ENCODE results near the gene TBP. TPM values are rescaled to one million over a fixed set of nuclear protein-coding genes. Genes with fewer than 3 reads are reported as not detected.

The TBP gene
- total RNA-seq, 1 donor from 2014 or later, result 14.7 TPM

DNA sequence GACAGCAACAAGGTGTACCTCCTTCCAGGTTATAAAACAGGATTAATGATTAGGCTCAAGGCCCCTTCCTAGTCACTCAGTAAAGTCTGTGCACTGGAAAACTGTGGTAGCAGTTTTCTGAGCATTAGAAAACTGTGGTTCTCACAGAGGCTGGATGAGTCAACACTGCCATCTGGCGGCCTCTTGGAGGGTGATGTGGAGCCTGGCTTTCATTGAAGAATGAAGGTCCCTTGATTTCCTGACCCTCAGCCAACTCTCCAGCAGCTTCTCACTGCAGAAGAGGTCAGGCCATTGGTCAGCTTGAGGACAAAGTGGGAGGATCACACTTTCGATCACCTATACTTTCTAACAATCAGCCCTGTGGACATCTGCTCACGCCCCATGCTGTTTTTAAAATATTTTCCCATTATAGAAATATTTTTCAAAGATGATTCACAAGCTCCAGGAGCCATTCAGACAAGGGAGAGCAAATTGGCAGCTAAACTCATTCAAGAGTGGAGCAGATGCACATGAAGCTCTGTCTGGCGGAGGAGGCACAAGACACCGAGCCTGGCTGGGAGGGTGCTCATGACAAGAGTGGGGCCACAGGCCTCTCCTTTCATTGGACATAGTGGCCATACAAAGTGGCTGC is 24.2 kb upstream of the TBP start:
- intact Hi-C loops (cut with DNase I), result no loop called here
- Histone ChIP-seq H3K4me1 (no peaks in the 10 kb centered on the region), H3K36me3 (peaks cover 0 to 17% of the 10 kb centered on the region in 2 donors), H3K27ac (no peak overlapping the region), H3K4me3 (no peak overlapping the region), H3K9me3 (no peaks in the 10 kb centered on the region), H3K27me3 (no peaks in the 10 kb centered on the region)
- DNase-seq (ENCODE audit: extremely low spot score in 2 of 2), result no peak
- TF ChIP-seq, protein P1, sequence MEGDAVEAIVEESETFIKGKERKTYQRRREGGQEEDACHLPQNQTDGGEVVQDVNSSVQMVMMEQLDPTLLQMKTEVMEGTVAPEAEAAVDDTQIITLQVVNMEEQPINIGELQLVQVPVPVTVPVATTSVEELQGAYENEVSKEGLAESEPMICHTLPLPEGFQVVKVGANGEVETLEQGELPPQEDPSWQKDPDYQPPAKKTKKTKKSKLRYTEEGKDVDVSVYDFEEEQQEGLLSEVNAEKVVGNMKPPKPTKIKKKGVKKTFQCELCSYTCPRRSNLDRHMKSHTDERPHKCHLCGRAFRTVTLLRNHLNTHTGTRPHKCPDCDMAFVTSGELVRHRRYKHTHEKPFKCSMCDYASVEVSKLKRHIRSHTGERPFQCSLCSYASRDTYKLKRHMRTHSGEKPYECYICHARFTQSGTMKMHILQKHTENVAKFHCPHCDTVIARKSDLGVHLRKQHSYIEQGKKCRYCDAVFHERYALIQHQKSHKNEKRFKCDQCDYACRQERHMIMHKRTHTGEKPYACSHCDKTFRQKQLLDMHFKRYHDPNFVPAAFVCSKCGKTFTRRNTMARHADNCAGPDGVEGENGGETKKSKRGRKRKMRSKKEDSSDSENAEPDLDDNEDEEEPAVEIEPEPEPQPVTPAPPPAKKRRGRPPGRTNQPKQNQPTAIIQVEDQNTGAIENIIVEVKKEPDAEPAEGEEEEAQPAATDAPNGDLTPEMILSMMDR (IDR thresholded peaks at IDR 0.05), result peak; percentile 50 to 69 (median 69)
- no peak for TF ChIP-seq POLR2A (IDR thresholded peaks at IDR 0.05)

DNA sequence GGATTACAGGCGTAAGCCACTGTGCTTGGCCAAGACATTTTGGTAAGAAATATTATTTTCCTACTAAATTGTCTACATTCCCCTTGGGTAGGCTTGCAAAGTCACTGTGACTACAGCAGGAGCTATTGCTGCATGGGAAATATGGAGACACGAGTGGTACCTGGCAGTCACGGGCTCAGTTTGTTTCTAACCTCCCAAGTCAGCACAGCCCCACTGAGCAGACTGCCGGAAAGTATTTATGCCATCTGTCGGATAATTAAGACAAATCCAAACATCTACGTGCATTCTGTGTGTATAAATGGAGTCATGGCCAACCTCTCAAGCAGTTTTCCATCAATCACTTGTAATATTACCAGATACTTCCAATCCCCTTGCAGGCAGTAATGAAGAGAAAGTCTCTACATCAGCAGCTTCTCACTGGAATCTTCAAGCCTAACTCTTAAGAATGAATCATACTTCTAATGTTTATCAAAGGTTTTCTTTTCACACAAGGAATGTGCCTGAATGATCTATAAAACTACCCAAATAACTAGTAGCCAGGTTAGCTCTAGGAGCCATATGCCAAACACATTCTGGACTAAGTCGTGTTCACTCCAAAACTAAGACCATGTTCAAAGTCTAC is 21.2 kb upstream of the TBP start:
- Histone ChIP-seq H3K4me1 (no peaks in the 10 kb centered on the region), H3K27me3 (no peaks in the 10 kb centered on the region), H3K27ac (no peak overlapping the region), H3K4me3 (no peak overlapping the region), H3K36me3 (peaks cover 0 to 46% of the 10 kb centered on the region in 2 donors), H3K9me3 (no peaks in the 10 kb centered on the region)
- no peak for DNase-seq (ENCODE audit: extremely low spot score in 2 of 2)
- TF ChIP-seq, protein P1 (IDR thresholded peaks at IDR 0.05), result no peak
- no peak for TF ChIP-seq POLR2AphosphoS5 (IDR thresholded peaks at IDR 0.05; ENCODE audit: insufficient read depth in 1 of 2, low read depth in 1 of 2)
- no peak for TF ChIP-seq POLR2A (IDR thresholded peaks at IDR 0.05)
- intact Hi-C loops (cut with DNase I), result no loop called here

DNA sequence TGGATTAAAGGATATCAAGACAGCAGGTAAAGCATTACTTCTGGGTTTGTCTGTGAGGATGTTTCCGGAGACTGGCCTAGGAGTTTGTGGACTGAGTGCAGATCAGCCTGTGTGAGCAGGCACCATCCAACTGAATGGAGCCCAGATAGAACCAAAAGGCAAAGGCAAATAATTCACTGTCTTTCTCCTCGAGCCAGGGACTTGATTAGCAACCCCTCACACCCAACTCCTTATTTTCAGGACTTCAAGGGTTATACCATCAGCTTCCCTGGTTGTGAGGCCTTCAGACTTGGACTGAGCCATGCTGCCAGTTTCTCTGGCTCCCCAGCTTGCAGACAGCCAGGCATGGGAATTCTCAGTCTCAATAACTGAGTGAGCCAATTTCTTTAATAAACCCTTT is 20.4 kb upstream of the TBP start:
- no peak overlapping the region for H3K27ac ChIP-seq
- DNase-seq (ENCODE audit: extremely low spot score in 2 of 2), result no peak
- intact Hi-C loops (cut with DNase I), result no loop called here
- H3K9me3 ChIP-seq, result no peaks in the 10 kb centered on the region
- H3K36me3 ChIP-seq, result peaks cover 0 to 54% of the 10 kb centered on the region in 2 donors
- no peak for TF ChIP-seq POLR2AphosphoS5 (IDR thresholded peaks at IDR 0.05; ENCODE audit: insufficient read depth in 1 of 2, low read depth in 1 of 2)
- TF ChIP-seq POLR2A (IDR thresholded peaks at IDR 0.05), result no peak
- TF ChIP-seq, protein P1 (IDR thresholded peaks at IDR 0.05), result no peak
- no peaks in the 10 kb centered on the region for H3K27me3 ChIP-seq
- H3K4me3 ChIP-seq, result no peak overlapping the region
- H3K4me1 ChIP-seq, result no peaks in the 10 kb centered on the region

DNA sequence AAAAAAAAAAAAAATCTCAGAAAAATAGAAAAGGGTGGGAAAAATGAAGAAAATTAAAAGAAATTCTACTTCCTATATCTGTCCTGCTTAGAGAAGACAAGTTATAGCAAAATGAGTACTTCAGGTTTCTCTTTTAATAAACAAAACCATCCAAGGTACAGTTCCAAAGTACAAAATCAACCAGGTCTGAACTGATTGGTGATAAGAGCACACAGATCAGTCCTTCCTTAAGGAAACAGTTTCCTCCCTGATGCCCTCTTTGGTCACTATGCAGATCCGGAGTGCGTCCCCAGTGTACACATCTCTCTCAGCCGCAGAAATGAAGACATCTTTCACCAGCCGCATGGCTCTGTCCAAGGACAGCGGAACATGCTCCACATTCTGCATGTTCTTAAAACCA is 19.2 kb upstream of the TBP start:
- Histone ChIP-seq H3K9me3 (no peaks in the 10 kb centered on the region), H3K4me1 (no peaks in the 10 kb centered on the region), H3K36me3 (peaks cover 0 to 66% of the 10 kb centered on the region in 2 donors), H3K27me3 (no peaks in the 10 kb centered on the region), H3K27ac (no peak overlapping the region), H3K4me3 (no peak overlapping the region)
- no peak for DNase-seq (ENCODE audit: extremely low spot score in 2 of 2)
- intact Hi-C loops (cut with DNase I), result no loop called here
- TF ChIP-seq, protein P1 (IDR thresholded peaks at IDR 0.05), result no peak
- TF ChIP-seq POLR2A (IDR thresholded peaks at IDR 0.05), result no peak

DNA sequence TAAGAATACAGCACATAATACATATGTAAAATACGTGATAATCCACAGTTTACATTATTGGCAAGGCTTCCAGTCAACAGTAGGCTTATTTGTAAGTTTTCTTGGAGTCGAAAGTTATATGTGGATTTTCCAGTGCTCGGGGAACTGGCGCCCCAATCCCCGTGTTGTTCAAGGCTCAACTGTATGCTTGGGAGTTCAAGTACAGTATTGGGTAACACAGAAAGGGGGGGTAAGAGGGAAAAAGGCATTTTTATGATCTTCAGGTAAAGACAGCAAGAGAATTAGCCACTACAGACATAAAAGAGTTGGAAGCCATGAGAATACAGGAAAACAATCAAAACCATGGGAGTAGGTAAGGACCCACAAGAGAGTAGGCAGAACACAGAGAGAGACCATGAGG is 17.5 kb upstream of the TBP start:
- intact Hi-C loops (cut with DNase I), result no loop called here

More for the DNA sequence above, 17.5 kb upstream of the TBP start:
- Histone ChIP-seq H3K27ac (no peak overlapping the region), H3K4me3 (no peak overlapping the region), H3K27me3 (no peaks in the 10 kb centered on the region), H3K4me1 (no peaks in the 10 kb centered on the region), H3K36me3 (peaks cover 0 to 70% of the 10 kb centered on the region in 2 donors), H3K9me3 (no peaks in the 10 kb centered on the region)
- no peak for TF ChIP-seq POLR2A (IDR thresholded peaks at IDR 0.05)
- TF ChIP-seq POLR2AphosphoS5 (IDR thresholded peaks at IDR 0.05; ENCODE audit: insufficient read depth in 1 of 2, low read depth in 1 of 2), result no peak
- TF ChIP-seq, protein P1 (IDR thresholded peaks at IDR 0.05), result no peak
- DNase-seq (ENCODE audit: extremely low spot score in 2 of 2), result no peak

All from vagina (tissue), 2 donors.